T47D (cell line): Measurements from ENCODE around the gene HSPH1.

Experiments
- DNase-seq, 2 experiments: peaks; one replicate each; pipeline versions ENCODE4 v3.0.0 to v3.0.0-alpha.2; 2011 to 2012; ENCODE audit warnings: low read depth in 1 of 2, low spot score in 1 of 2
- JUND ChIP-seq: IDR thresholded peaks from 2 replicates; pipeline ENCODE4 v1.6.1; 2012; ENCODE audit warnings: low read depth
- in situ Hi-C: cut with HindIII; loops from 2 replicates; pipeline ENCODE4 v1.10.0; 2016; ENCODE audit warnings: low sequenced_read_pairs, low pct_unique_long_range_greater_than_20kb

Gene HSPH1

GRCh38 chr13:31161557-31162150 lies at the start of gene HSPH1:
Gene HSPH1 (minus strand): TSS chr13:31161904. CDS start chr13:31161582, 322 bp downstream.
- TF ChIP-seq JUND = no peak
- in situ Hi-C loops = no loop called here
- DNase-seq = peak; percentile 93 to 97

DNA sequence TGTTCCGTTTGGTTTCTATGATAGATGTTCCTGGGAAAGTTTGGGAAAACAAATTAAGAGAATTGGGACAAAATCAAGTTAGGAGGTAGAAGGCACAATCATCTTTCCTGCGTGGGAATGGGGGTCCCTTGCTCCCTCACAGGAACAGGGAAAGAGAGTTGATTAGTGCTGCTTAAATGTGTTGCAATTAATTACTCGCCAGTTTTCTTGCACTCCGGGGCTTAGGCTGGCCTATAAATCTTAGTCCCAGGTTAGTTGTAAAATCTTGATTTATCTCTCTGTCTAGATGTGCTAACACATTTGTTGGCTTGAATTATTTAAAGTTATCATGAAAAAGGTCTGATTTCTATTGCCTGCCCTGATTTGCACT lies 48.1 kb upstream of the HSPH1 start:
- TF ChIP-seq JUND = no peak

DNA sequence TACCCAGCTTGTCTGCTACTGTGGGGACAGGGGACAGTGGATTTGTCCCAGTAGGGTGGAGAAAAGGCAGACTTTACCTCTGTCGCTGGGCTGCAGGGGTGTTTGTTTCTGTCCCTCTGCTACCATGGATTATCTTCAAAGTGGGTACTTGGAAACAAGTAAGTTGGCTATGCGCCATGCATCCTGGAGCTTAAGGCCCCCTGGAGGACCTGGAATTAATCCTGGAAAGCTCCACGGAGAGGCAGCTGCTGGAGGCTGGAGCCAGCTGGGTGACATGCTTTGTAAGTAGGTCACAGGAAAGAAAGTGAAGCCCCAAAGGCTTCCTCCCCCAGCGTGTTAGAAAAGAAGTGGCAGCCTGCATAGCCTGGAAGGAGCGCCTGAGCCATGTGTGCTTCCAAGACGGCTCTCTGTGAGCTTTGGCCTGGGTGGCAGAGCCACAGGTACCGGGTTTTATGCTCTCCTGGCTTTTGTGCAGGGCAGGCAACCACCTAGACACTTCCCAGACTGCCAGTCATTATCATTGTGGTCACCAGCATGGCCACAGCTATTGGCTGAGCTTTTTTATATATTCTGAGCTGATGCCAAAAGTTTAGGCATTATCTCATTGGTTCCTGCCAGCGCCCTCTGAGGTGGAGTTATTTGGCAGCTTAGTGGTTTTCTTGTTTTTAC lies 47.6 kb upstream of the HSPH1 start:
- DNase-seq = peak in 1 of 2 experiments; percentile 20
- no peak for TF ChIP-seq JUND
- in situ Hi-C loops = no loop called here

More for the DNA sequence above, 48.1 kb upstream of the HSPH1 start:
- no peak for DNase-seq
- in situ Hi-C loops = no loop called here

- DNase-seq = no peak
- in situ Hi-C loops = no loop called here
- TF ChIP-seq JUND = no peak
These were observed 46.9 kb upstream of the HSPH1 start for GRCh38 chr13:31208559-31209122.

GRCh38 chr13:31207661-31208552 lies 46.2 kb upstream of the HSPH1 start:
- DNase-seq = no peak
- no peak for TF ChIP-seq JUND
- in situ Hi-C loops = no loop called here

GRCh38 chr13:31204592-31204991 lies 42.9 kb upstream of the HSPH1 start:
- in situ Hi-C loops = no loop called here
- no peak for TF ChIP-seq JUND

GRCh38 chr13:31201341-31202031 lies 39.8 kb upstream of the HSPH1 start:
- no peak for TF ChIP-seq JUND
- in situ Hi-C loops = no loop called here
- DNase-seq = no peak

More at GRCh38 chr13:31204592-31204991, 42.9 kb upstream of the HSPH1 start:
- DNase-seq = no peak

GRCh38 chr13:31200637-31200971 lies 38.9 kb upstream of the HSPH1 start:
- in situ Hi-C loops = no loop called here
- DNase-seq = peak; percentile 47 to 54
- no peak for TF ChIP-seq JUND

DNA sequence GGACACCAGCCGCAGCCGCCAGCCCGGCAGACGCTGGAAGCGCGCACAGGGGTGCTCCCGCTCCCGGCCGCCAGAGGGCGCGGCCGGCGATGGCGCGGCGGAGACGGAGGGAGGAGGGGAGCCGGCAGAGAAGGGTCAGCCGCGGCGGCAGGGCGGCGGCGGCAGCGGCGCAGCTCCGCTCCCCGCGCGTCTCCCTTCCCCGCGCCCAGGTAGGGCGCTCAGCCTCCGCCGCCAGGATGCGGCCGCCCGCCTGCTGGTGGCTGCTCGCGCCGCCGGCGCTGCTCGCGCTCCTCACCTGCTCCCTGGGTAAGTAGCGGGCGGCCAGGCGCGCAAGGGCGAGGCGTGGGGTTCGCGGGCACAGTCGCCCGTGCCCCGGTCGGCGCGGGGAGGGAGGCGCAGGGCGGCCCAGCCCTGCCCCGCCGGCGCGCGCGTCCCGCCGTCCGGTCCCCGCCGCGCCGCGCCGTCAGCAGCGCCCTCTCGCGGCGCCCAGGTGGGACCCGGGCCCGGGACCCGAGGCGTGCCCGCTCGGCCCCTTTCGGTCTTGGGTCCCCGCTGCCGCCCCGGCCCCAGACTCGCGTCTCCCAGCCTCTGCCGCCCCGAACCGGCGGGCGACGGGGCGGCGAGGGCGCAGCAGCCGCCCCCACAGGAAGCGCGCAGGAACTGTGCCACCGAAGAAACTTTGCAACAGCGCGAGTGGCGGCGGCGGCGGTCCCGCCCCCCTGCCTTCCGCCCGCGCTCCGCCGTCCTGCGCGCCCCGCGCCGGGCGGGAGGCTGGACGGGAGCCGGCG lies 38.3 kb upstream of the HSPH1 start, which contains the start of gene B3GLCT:
Gene B3GLCT (plus strand): TSS at position 127 of the 788 bp plus-strand sequence. CDS start 110 bp downstream, at position 237.
- peak; percentile 78 to 83 for DNase-seq
- no peak for TF ChIP-seq JUND
- in situ Hi-C loops = no loop called here

GRCh38 chr13:31199527-31199848 lies 37.8 kb upstream of the HSPH1 start:
- no peak for DNase-seq
- in situ Hi-C loops = no loop called here
- no peak for TF ChIP-seq JUND

DNA sequence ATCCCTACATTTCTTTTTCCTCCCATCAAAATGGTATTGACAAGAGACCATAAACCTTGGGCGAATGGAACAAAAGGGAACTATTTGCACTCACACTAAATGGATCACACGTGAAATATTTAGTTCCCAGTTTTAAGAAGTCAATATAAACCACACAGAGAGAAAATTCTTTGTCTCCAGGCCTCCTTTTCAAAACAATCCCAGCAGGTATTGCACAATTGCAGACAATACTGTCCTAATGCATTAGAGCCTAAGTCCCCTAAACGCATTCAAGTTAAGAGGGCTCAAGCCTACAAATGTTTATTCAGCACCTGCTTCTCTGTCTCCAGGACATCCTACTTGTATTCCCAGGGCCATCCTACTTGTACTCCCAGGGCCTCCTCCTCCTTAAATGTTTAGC lies 36.8 kb upstream of the HSPH1 start:
- TF ChIP-seq JUND = no peak
- no peak for DNase-seq
- in situ Hi-C loops = no loop called here

GRCh38 chr13:31196992-31197391 lies 35.3 kb upstream of the HSPH1 start:
- in situ Hi-C loops = no loop called here
- no peak for TF ChIP-seq JUND
- no peak for DNase-seq
